ENCODE data around the gene PLOD3. TPM values are rescaled to one million over a fixed set of nuclear protein-coding genes. Genes with fewer than 3 reads are reported as not detected.

The PLOD3 gene
- total RNA-seq, 1 experiment from 2014 or later: 83.7 TPM

- no peak for TF ChIP-seq REST (IDR thresholded peaks at IDR 0.05; ENCODE audit: low read depth)
- no peak for TF ChIP-seq YY1 (IDR thresholded peaks at IDR 0.05; ENCODE audit: extremely low read depth, insufficient replicate concordance, low read depth, low read length)
- no peak for TF ChIP-seq ZNF274 (IDR thresholded peaks at IDR 0.05; ENCODE audit: low read depth, low read length)
These were observed 39.7 kb downstream of the PLOD3 start (continued) for GRCh38 chr7:101177644-101178043.

GRCh38 chr7:101175664-101176063, 41.7 kb downstream of the PLOD3 start:
- no peak overlapping the region for H2AFZ ChIP-seq (ENCODE audit: low read depth, low read length, poor library complexity, severe bottlenecking)
- no peaks in the 10 kb centered on the region for H3K9me3 ChIP-seq (ENCODE audit: control insufficient read depth in 1 of 2, insufficient read depth in 1 of 2, low read depth in 1 of 2, low read length in 2 of 2)
- no peaks in the 10 kb centered on the region for H3K79me2 ChIP-seq (ENCODE audit: insufficient read depth, low read length)
- ChIA-PET RAD21 (ENCODE audit: low non-redundant PET in 1 of 2, low total read pairs in 2 of 2, uncharacterized antibody in 2 of 2, unreplicated experiment in 2 of 2) (no interaction called here), POLR2A (no interaction called here), CTCF (interaction anchor here (2.9 kb wide), 1 partner anchor 17 kb away, joined by 20 read pairs; no protein-coding TSS in a partner anchor)
- H4K20me1 ChIP-seq (ENCODE audit: insufficient read depth): no peaks in the 10 kb centered on the region
- no TSS peak for BruUV-seq (replicated peaks)
- no peak overlapping the region for H3K4me3 ChIP-seq (replicated peaks in 1 of 2; ENCODE audit: low read depth in 1 of 2, low read length in 2 of 2)
- no peak overlapping the region for H3K27ac ChIP-seq (ENCODE audit: low read depth, low read length)
- no peak overlapping the region for H3K9ac ChIP-seq (ENCODE audit: low read length)
- H3K36me3 ChIP-seq (ENCODE audit: control insufficient read depth in 1 of 2, insufficient read depth in 2 of 2, low read length in 2 of 2): no peaks in the 10 kb centered on the region
- peaks cover 14 to 29% of the 10 kb centered on the region in 2 experiments for H3K4me1 ChIP-seq (ENCODE audit: control insufficient read depth in 1 of 2, insufficient read depth in 2 of 2, low read length in 2 of 2)
- H3K4me2 ChIP-seq (ENCODE audit: low read length): no peak overlapping the region
- no peaks in the 10 kb centered on the region for H3K27me3 ChIP-seq (ENCODE audit: insufficient read depth, low read length)
- DNase-seq (ENCODE audit: low read depth, low spot score) (no peak), ATAC-seq (no peak)
- intact Hi-C loops (cut with micrococcal nuclease): no loop called here
- H3K9me2 ChIP-seq (ENCODE audit: insufficient read depth): no peaks in the 10 kb centered on the region
- TF ChIP-seq FOSL1 (IDR thresholded peaks at IDR 0.05; ENCODE audit: low read depth) (no peak), POLR2A (IDR thresholded peaks at IDR 0.05; ENCODE audit: borderline replicate concordance, extremely low read depth, insufficient read depth, insufficient read length) (no peak), JUND (IDR thresholded peaks at IDR 0.05) (no peak), SP1 (IDR thresholded peaks at IDR 0.05; ENCODE audit: low read depth) (no peak), ZBTB33 (IDR thresholded peaks at IDR 0.05; ENCODE audit: extremely low read depth, insufficient replicate concordance, low read length) (no peak), EGR1 (IDR thresholded peaks at IDR 0.05; ENCODE audit: low read depth) (no peak), RAD21 (IDR thresholded peaks at IDR 0.05; ENCODE audit: low read depth) (no peak), SRF (IDR thresholded peaks at IDR 0.05; ENCODE audit: low read depth) (no peak), YY1 (IDR thresholded peaks at IDR 0.05; ENCODE audit: extremely low read depth, insufficient replicate concordance, low read depth, low read length) (no peak), ZFX (IDR thresholded peaks at IDR 0.05) (no peak), MAX (IDR thresholded peaks at IDR 0.05) (no peak), CBX3 (IDR thresholded peaks at IDR 0.05; ENCODE audit: low read depth) (no peak), ELF1 (IDR thresholded peaks at IDR 0.05; ENCODE audit: borderline replicate concordance, low read depth) (no peak), CEBPB (IDR thresholded peaks at IDR 0.05; ENCODE audit: low read depth) (no peak), TCF7L2 (IDR thresholded peaks at IDR 0.05; ENCODE audit: borderline replicate concordance, extremely low read depth, insufficient read depth, insufficient read length) (no peak), ZNF274 (IDR thresholded peaks at IDR 0.05; ENCODE audit: low read depth, low read length) (no peak), POLR2AphosphoS5 (IDR thresholded peaks at IDR 0.05; ENCODE audit: low read depth, low read length) (no peak)

Data from HCT116 (cell line).